ENCODE results near the gene DDX24.

Gene DDX24

GRCh38 chr14:94005324-94006073 lies 75.5 kb downstream of the DDX24 start:
- no peak for DNase-seq

- no peak for DNase-seq
Measured at GRCh38 chr14:94004015-94004414, 77.0 kb downstream of the DDX24 start.

GRCh38 chr14:94003397-94003796 lies 77.6 kb downstream of the DDX24 start:
- DNase-seq, result no peak

- no peak for DNase-seq
Measured at GRCh38 chr14:94001501-94002396, 79.3 kb downstream of the DDX24 start.

GRCh38 chr14:94001016-94001415 lies 80.0 kb downstream of the DDX24 start:
- no peak for DNase-seq

- no peak for DNase-seq
Measured at GRCh38 chr14:94000267-94000666, 80.7 kb downstream of the DDX24 start.

- no peak for DNase-seq
Measured at GRCh38 chr14:93999573-93999972, 81.4 kb downstream of the DDX24 start.

- DNase-seq, result no peak
Measured at GRCh38 chr14:93998871-93999403, 82.1 kb downstream of the DDX24 start.

Measured in NCI-H1436 treated with DMSO at 0.1 percent for 48 hours (cell line).